Calu3 (cell line): ENCODE results near the gene MAP3K2. TPM values are rescaled to one million over a fixed set of nuclear protein-coding genes. Genes with fewer than 3 reads are reported as not detected.

ENCODE experiments used
- BruUV-seq: library from RNA; stranded (reverse); fragments of 400-500 nt; replicated peaks from 2 replicates; lab custom pipeline; 2021; lab: Mats Ljungman, UMichigan
- CTCF ChIA-PET: fragments of 300-600 bp; sonication (Branson Sonifier 250); formaldehyde crosslinking; loops from one replicate; lab custom pipeline; 2022; ENCODE audit warnings: antibody characterized with exemption; lab: Charles Lee
- DNase-seq: peaks from one replicate; pipeline ENCODE4 v3.0.0; 2022
- H3K27ac Mint-ChIP-seq: one replicate; pipeline ENCODE4 v1.8.0; 2022; ENCODE audit warnings: mixed read lengths; ENCODE audit not compliant: unreplicated experiment
- H3K27me3 Mint-ChIP-seq: one replicate; pipeline ENCODE4 v1.8.0; 2022; ENCODE audit warnings: mixed read lengths; ENCODE audit not compliant: unreplicated experiment
- H3K36me3 Mint-ChIP-seq: one replicate; pipeline ENCODE4 v1.8.0; 2022; ENCODE audit warnings: mild to moderate bottlenecking, moderate library complexity, mixed read lengths; ENCODE audit not compliant: insufficient read depth, unreplicated experiment
- H3K4me1 Mint-ChIP-seq: one replicate; pipeline ENCODE4 v1.8.0; 2022; ENCODE audit warnings: mild to moderate bottlenecking, low read depth, mixed read lengths; ENCODE audit not compliant: unreplicated experiment
- H3K4me3 Mint-ChIP-seq: one replicate; pipeline ENCODE4 v1.8.0; 2022; ENCODE audit warnings: mild to moderate bottlenecking, low read depth, moderate library complexity, mixed read lengths; ENCODE audit not compliant: unreplicated experiment
- H3K9me3 Mint-ChIP-seq: one replicate; pipeline ENCODE4 v1.8.0; 2022; ENCODE audit warnings: low read depth, mixed read lengths; ENCODE audit not compliant: unreplicated experiment
- CTCF ChIP-seq: fragments of 200-600 bp; IDR thresholded peaks from one replicate; pipeline ENCODE4 v1.8.0; 2022; ENCODE audit warnings: antibody characterized with exemption; ENCODE audit not compliant: unreplicated experiment
- intact Hi-C: fragments of 100-400 bp; cut with micrococcal nuclease; formaldehyde crosslinking; loops from one replicate; pipeline ENCODE4 v1.10.0; 2022; ENCODE audit not compliant: unreplicated experiment
- total RNA-seq: library from RNA; stranded (reverse); gene quantifications from 2 replicates; pipeline ENCODE4 v1.2.3, GENCODE V29; 2022

MAP3K2 gene
- total RNA-seq, 1 experiment from 2014 or later, result 60.9 TPM

- H3K27me3 Mint-ChIP-seq, result no peaks in the 10 kb centered on the region
- no peak for DNase-seq
- H3K27ac Mint-ChIP-seq, result no peak overlapping the region
- no TSS peak for BruUV-seq
- CTCF ChIA-PET, result interaction anchor here (0.6 to 1.7 kb wide), 4 partner anchors 12 to 1869 kb away, joined by 3 to 7 read pairs (median 6); no protein-coding TSS in a partner anchor
- intact Hi-C loops, result no loop called here
- H3K4me3 Mint-ChIP-seq, result no peak overlapping the region
- peaks cover 4% of the 10 kb centered on the region for H3K9me3 Mint-ChIP-seq
- peaks cover 44% of the 10 kb centered on the region for H3K4me1 Mint-ChIP-seq
- H3K36me3 Mint-ChIP-seq, result peaks cover 14% of the 10 kb centered on the region
- no peak for TF ChIP-seq CTCF
Measured at GRCh38 chr2:127397568-127398238, 9.9 kb upstream of the MAP3K2 start.

- CTCF ChIA-PET, result no interaction called here
- no peak for TF ChIP-seq CTCF
- peaks cover 9% of the 10 kb centered on the region for H3K36me3 Mint-ChIP-seq
- no peak overlapping the region for H3K4me3 Mint-ChIP-seq
- no peaks in the 10 kb centered on the region for H3K27me3 Mint-ChIP-seq
- intact Hi-C loops, result no loop called here
- no TSS peak for BruUV-seq
- H3K9me3 Mint-ChIP-seq, result peaks cover 4% of the 10 kb centered on the region
- DNase-seq, result no peak
- H3K27ac Mint-ChIP-seq, result no peak overlapping the region
- peaks cover 23% of the 10 kb centered on the region for H3K4me1 Mint-ChIP-seq
Measured at GRCh38 chr2:127394492-127394891, 6.7 kb upstream of the MAP3K2 start.

- H3K27me3 Mint-ChIP-seq, result no peaks in the 10 kb centered on the region
- no peak overlapping the region for H3K27ac Mint-ChIP-seq
- TF ChIP-seq CTCF, result no peak
- peaks cover 4% of the 10 kb centered on the region for H3K9me3 Mint-ChIP-seq
- H3K4me1 Mint-ChIP-seq, result peaks cover 19% of the 10 kb centered on the region
- intact Hi-C loops, result no loop called here
- no peak overlapping the region for H3K4me3 Mint-ChIP-seq
- CTCF ChIA-PET, result no interaction called here
- no TSS peak for BruUV-seq
- DNase-seq, result no peak
- H3K36me3 Mint-ChIP-seq, result peaks cover 7% of the 10 kb centered on the region
Measured at GRCh38 chr2:127392828-127393578, 5.2 kb upstream of the MAP3K2 start.

GRCh38 chr2:127392133-127392827, 4.5 kb upstream of the MAP3K2 start:
- BruUV-seq, result no TSS peak
- Mint-ChIP-seq H3K9me3 (peaks cover 4% of the 10 kb centered on the region), H3K4me1 (peaks cover 12% of the 10 kb centered on the region), H3K27ac (no peak overlapping the region), H3K4me3 (no peak overlapping the region), H3K36me3 (peaks cover 12% of the 10 kb centered on the region), H3K27me3 (no peaks in the 10 kb centered on the region)
- DNase-seq, result no peak
- TF ChIP-seq CTCF, result no peak
- CTCF ChIA-PET, result no interaction called here
- intact Hi-C loops, result no loop called here
